PFSK-1 (cell line): ENCODE measurements around the gene PRRG3.

ENCODE experiments used
- POLR2AphosphoS5 ChIP-seq: IDR thresholded peaks from 2 replicates; pipeline ENCODE4 v1.6.1; 2012; ENCODE audit warnings: low read depth, mild to moderate bottlenecking, control low read depth, low read length, moderate library complexity
- TF ChIP-seq, protein P1 (sequence below), 2 experiments: IDR thresholded peaks; 2 replicates each; pipeline versions ENCODE4 v1.6.1 to v1.8.0; 2011 to 2012; ENCODE audit warnings: low read depth in 2 of 2, low read length in 2 of 2, control low read depth in 1 of 2, inconsistent platforms in 1 of 2, mild to moderate bottlenecking in 1 of 2, moderate library complexity in 1 of 2; ENCODE audit not compliant: insufficient read depth in 1 of 2

DNA sequence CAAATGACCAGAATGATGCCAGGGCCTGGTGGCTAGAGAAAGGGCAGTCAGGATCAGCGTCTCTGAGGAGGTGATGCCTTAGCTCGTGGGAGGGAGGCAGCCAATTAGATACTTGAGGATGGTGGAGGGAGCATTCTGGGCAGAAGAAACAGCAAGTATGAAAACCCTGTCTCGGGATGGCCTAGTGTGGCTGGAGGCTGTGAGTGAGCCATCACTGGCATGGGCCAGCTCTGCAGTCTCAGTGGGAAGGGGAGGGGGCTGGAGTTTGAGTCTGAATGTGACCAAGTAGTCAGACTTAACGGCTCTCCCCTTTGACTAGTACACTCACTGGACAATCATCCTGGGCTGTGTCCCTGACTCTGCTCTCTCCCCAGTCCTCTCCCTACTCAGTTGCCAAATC is 46.3 kb downstream of the PRRG3 start:
- no peak for TF ChIP-seq POLR2AphosphoS5
- TF ChIP-seq, protein P1, sequence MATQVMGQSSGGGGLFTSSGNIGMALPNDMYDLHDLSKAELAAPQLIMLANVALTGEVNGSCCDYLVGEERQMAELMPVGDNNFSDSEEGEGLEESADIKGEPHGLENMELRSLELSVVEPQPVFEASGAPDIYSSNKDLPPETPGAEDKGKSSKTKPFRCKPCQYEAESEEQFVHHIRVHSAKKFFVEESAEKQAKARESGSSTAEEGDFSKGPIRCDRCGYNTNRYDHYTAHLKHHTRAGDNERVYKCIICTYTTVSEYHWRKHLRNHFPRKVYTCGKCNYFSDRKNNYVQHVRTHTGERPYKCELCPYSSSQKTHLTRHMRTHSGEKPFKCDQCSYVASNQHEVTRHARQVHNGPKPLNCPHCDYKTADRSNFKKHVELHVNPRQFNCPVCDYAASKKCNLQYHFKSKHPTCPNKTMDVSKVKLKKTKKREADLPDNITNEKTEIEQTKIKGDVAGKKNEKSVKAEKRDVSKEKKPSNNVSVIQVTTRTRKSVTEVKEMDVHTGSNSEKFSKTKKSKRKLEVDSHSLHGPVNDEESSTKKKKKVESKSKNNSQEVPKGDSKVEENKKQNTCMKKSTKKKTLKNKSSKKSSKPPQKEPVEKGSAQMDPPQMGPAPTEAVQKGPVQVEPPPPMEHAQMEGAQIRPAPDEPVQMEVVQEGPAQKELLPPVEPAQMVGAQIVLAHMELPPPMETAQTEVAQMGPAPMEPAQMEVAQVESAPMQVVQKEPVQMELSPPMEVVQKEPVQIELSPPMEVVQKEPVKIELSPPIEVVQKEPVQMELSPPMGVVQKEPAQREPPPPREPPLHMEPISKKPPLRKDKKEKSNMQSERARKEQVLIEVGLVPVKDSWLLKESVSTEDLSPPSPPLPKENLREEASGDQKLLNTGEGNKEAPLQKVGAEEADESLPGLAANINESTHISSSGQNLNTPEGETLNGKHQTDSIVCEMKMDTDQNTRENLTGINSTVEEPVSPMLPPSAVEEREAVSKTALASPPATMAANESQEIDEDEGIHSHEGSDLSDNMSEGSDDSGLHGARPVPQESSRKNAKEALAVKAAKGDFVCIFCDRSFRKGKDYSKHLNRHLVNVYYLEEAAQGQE (IDR thresholded peaks at IDR 0.05; ENCODE audit: insufficient read depth in 1 of 2, low read depth in 2 of 2, low read length in 2 of 2), result no peak
